Activated CD8-positive, alpha-beta T cell treated with anti-CD3 and anti-CD28 coated beads for 36 hours (primary cell): Measurements from ENCODE around the gene NLRP12. TPM values are rescaled to one million over a fixed set of nuclear protein-coding genes. Genes with fewer than 3 reads are reported as not detected.
A peak's percentile ranks its signal among the peaks of the same experiment; 100 is the strongest.
"Not testable (repeated sequence)": the region's sequence is repeated elsewhere in the genome, so short reads cannot be mapped to it uniquely, and the experiment has no call there.

Source experiments
- ATAC-seq: fragments of 200-7000 bp; cut with Tn5 transposase; one replicate; pipeline ENCODE4 v1.10.0; 2021; ENCODE audit warnings: mild to moderate bottlenecking, moderate library complexity
- CTCF ChIA-PET: fragments of 350-600 bp; sonication (Branson Sonifier 250); formaldehyde crosslinking; loops from one replicate; lab custom pipeline; 2021; ENCODE audit warnings: antibody characterized with exemption; lab: Charles Lee
- POLR2A ChIA-PET: fragments of 350-600 bp; sonication (Branson Sonifier 250); formaldehyde crosslinking; loops from one replicate; lab custom pipeline; 2021; ENCODE audit warnings: antibody characterized with exemption; lab: Charles Lee
- DNase-seq: peaks from one replicate; pipeline ENCODE4 v3.0.0-alpha.2; 2020
- H3K27ac Mint-ChIP-seq: one replicate; pipeline ENCODE4 v1.8.0; 2021; ENCODE audit warnings: mild to moderate bottlenecking, mixed read lengths
- H3K27me3 Mint-ChIP-seq: one replicate; pipeline ENCODE4 v1.8.0; 2021; ENCODE audit warnings: mixed read lengths
- H3K36me3 Mint-ChIP-seq: one replicate; pipeline ENCODE4 v1.8.0; 2021; ENCODE audit warnings: low read depth, mixed read lengths
- H3K4me1 Mint-ChIP-seq: one replicate; pipeline ENCODE4 v1.8.0; 2021; ENCODE audit warnings: low read depth, mixed read lengths
- H3K4me3 Mint-ChIP-seq: one replicate; pipeline ENCODE4 v1.8.0; 2021; ENCODE audit warnings: mild to moderate bottlenecking, moderate library complexity, mixed read lengths
- H3K9me3 Mint-ChIP-seq: one replicate; pipeline ENCODE4 v1.8.0; 2021; ENCODE audit warnings: mixed read lengths
- intact Hi-C: fragments of 100-400 bp; cut with micrococcal nuclease; formaldehyde crosslinking; loops from one replicate; pipeline ENCODE4 v1.10.0; 2022
- microRNA-seq: library from miRNA; unstranded; fragments of <30 nt; microRNA quantifications from one replicate; pipeline ENCODE4 v1.2.0, GENCODE V29; 2022; ENCODE audit warnings: borderline microRNAs expressed, borderline replicate concordance
- total RNA-seq, 2 experiments: library from RNA; stranded (reverse); gene quantifications; one replicate each; pipeline ENCODE4 v1.2.3, GENCODE V29; 2021
- TF ChIP-seq, protein P1 (sequence below): fragments of 200-600 bp; IDR thresholded peaks from one replicate; pipeline ENCODE4 v1.8.0; 2022; ENCODE audit warnings: antibody characterized with exemption, mild to moderate bottlenecking

NLRP12 gene
- total RNA-seq, 2 experiments from 2014 or later: 0.07 TPM; not detected in 1

DNA sequence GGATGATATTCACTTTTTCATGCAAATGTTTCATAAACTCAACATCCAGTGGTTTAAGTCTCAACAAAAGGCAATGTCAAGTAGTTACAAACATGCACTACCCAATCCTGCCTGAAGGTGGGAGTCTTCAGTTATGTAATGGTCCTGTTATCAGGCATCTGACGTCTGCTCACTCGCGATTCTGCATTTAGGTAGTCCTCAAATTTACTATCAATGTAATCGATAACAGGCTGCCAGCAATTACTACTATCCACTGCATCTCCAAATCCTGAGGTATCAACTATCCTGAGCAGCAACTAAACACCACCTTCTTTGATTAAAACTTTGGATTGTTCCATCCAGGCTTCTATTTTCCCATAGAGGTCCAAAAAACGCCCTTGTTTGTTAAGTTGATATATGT is 51.2 kb downstream of the NLRP12 start:
- TF ChIP-seq, protein P1, sequence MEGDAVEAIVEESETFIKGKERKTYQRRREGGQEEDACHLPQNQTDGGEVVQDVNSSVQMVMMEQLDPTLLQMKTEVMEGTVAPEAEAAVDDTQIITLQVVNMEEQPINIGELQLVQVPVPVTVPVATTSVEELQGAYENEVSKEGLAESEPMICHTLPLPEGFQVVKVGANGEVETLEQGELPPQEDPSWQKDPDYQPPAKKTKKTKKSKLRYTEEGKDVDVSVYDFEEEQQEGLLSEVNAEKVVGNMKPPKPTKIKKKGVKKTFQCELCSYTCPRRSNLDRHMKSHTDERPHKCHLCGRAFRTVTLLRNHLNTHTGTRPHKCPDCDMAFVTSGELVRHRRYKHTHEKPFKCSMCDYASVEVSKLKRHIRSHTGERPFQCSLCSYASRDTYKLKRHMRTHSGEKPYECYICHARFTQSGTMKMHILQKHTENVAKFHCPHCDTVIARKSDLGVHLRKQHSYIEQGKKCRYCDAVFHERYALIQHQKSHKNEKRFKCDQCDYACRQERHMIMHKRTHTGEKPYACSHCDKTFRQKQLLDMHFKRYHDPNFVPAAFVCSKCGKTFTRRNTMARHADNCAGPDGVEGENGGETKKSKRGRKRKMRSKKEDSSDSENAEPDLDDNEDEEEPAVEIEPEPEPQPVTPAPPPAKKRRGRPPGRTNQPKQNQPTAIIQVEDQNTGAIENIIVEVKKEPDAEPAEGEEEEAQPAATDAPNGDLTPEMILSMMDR: peak; percentile 76
- Mint-ChIP-seq H3K9me3 (no peaks in the 10 kb centered on the region), H3K4me1 (peaks cover 1% of the 10 kb centered on the region), H3K4me3 (no peak overlapping the region), H3K36me3 (no peaks in the 10 kb centered on the region), H3K27ac (no peak overlapping the region), H3K27me3 (no peaks in the 10 kb centered on the region)
- peak; percentile 49 for ATAC-seq
- POLR2A ChIA-PET: interaction anchor here (0.6 kb wide), 1 partner anchor 21 kb away, joined by 3 read pairs; no protein-coding TSS in a partner anchor
- intact Hi-C loops: no loop called here
- CTCF ChIA-PET: interaction anchor here (1.0 to 2.9 kb wide), 5 partner anchors 20 to 259 kb away, joined by 3 to 18 read pairs (median 6); no protein-coding TSS in a partner anchor
- peak; percentile 77 for DNase-seq

GRCh38 chr19:53771144-53771543 is 53.0 kb downstream of the NLRP12 start:
- H3K4me1 Mint-ChIP-seq: peaks cover 1% of the 10 kb centered on the region

DNA sequence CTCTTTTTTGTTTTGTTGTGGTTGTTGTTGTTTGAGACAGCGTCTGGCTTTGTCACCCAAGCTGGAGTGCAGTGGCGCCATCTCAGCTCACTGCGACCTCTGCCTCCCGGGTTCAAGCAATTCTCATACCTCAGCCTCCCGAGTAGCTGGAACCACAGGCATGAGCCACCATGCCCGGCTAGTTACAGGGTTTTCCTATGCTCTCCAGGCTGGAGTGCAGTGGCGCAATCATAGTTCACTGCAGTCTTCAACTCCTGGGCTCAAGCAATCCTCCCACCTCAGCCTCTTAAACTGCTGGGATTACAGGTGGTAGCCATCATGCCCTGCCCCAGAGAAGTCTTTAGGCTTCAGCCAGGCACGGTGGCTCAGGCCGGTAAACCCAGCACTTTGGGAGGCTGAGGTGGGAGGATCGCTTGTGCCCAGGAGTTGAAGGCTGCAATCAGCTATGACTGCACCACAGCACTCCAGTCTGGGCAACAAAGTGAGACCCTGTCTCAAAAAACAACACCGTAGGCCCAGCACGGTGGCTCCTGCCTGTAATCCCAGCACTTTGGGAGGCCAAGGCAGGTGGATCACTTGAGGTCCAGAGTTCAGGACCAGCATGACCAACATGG is 54.3 kb downstream of the NLRP12 start:
- H3K4me3 Mint-ChIP-seq, DNase-seq, ATAC-seq, H3K36me3 Mint-ChIP-seq, POLR2A ChIA-PET, intact Hi-C loops, H3K27me3 Mint-ChIP-seq, CTCF ChIA-PET, H3K4me1 Mint-ChIP-seq, H3K9me3 Mint-ChIP-seq, H3K27ac Mint-ChIP-seq: not testable (repeated sequence)

More at GRCh38 chr19:53771144-53771543, 53.0 kb downstream of the NLRP12 start:
- no peaks in the 10 kb centered on the region for H3K36me3 Mint-ChIP-seq
- ChIA-PET CTCF (interaction anchor here (0.6 kb wide), 1 partner anchor 1595 kb away, joined by 3 read pairs; no protein-coding TSS in a partner anchor), POLR2A (no interaction called here)
- no peak overlapping the region for H3K4me3 Mint-ChIP-seq
- TF ChIP-seq, protein P1: no peak
- ATAC-seq: no peak
- H3K27me3 Mint-ChIP-seq: no peaks in the 10 kb centered on the region
- no peak overlapping the region for H3K27ac Mint-ChIP-seq
- H3K9me3 Mint-ChIP-seq: no peaks in the 10 kb centered on the region
- intact Hi-C loops: no loop called here
- no peak for DNase-seq

DNA sequence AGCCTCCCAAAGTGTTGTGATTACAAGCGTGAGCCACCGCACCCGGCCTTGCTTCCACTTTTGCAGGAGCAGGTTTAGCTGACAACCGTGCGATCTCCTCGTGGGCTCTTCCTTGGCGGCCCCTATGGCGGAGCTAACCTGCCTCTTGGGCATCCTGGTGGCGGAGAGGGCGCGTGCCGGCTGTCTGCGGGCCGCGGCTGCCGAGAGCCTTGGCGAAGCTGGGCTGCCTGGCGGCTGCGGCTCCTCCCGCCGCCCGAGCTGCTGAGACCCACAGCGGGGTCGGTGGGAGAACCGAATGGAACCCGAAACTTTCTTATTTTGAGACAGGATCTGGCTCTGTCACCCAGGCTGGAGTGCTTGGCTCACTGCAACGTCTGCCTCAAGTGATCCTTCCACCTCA is 55.7 kb downstream of the NLRP12 start:
- ATAC-seq: no peak
- Mint-ChIP-seq H3K27me3 (no peaks in the 10 kb centered on the region), H3K9me3 (no peaks in the 10 kb centered on the region), H3K27ac (no peak overlapping the region), H3K4me3 (no peak overlapping the region), H3K4me1 (peaks cover 1% of the 10 kb centered on the region), H3K36me3 (no peaks in the 10 kb centered on the region)
- ChIA-PET POLR2A (no interaction called here), CTCF (no interaction called here)
- intact Hi-C loops: no loop called here
- TF ChIP-seq, protein P1: no peak
- no peak for DNase-seq

GRCh38 chr19:53758991-53759390 is 65.1 kb downstream of the NLRP12 start:
- H3K4me3 Mint-ChIP-seq, ATAC-seq, H3K4me1 Mint-ChIP-seq, H3K27ac Mint-ChIP-seq, DNase-seq, intact Hi-C loops, POLR2A ChIA-PET, H3K9me3 Mint-ChIP-seq, H3K27me3 Mint-ChIP-seq, H3K36me3 Mint-ChIP-seq, CTCF ChIA-PET: not testable (repeated sequence)

Small RNA genes lying within 50 kb of the gene (microRNA-seq; reads per million reads assigned to microRNA genes)
- gene MIR1283-2 (not detected), gene MIR371A (not detected), gene MIR372 (not detected), gene MIR373 (not detected), gene MIR516A1 (not detected), gene MIR516A2 (not detected), gene MIR519A1 (not detected), gene MIR521-1 (not detected), gene MIR522 (not detected), gene MIR527 (not detected)

Other genes with a start within 250 kb of the NLRP12 start
- not detected for gene DPRX, start 192.3 kb downstream of the NLRP12 start, total RNA-seq
- gene MYADM, start 43.6 kb upstream of the NLRP12 start, total RNA-seq: 10 to 100 TPM; 64.7 to 69.9 TPM
- gene PRKCG, start 57.9 kb upstream of the NLRP12 start, total RNA-seq: under 1 TPM in 1 of 2 experiments, not detected in 1; 0.11 TPM
- gene CACNG7, start 85.0 kb upstream of the NLRP12 start, total RNA-seq: not detected
- not detected for gene CACNG8, start 138.6 kb upstream of the NLRP12 start, total RNA-seq
- gene CACNG6, start 167.3 kb upstream of the NLRP12 start, total RNA-seq: not detected
- not detected for gene VSTM1, start 239.6 kb upstream of the NLRP12 start, total RNA-seq